Keratinocyte (primary cell): ENCODE measurements around the gene POLK. TPM values are rescaled to one million over a fixed set of nuclear protein-coding genes. Genes with fewer than 3 reads are reported as not detected.

ENCODE experiments used
- DNase-seq: peaks from one replicate; pipeline ENCODE4 v3.0.0-alpha.2; 2011; ENCODE audit warnings: low read depth, missing footprints, low spot score
- FAIRE-seq: peaks from 2 replicates; lab custom pipeline; 2011; peaks lifted over from hg19 to GRCh38; lab: Jason Lieb, UNC
- H2AFZ ChIP-seq: 2 replicates; pipeline ENCODE4 v1.6.0; 2012; ENCODE audit warnings: low read length, control low read depth, inconsistent platforms; ENCODE audit not compliant: control insufficient read depth
- H3K27ac ChIP-seq: 2 replicates; pipeline ENCODE4 v1.5.1; 2011; ENCODE audit warnings: low read length; ENCODE audit not compliant: control insufficient read depth, insufficient read depth
- H3K27me3 ChIP-seq: 3 replicates; pipeline ENCODE4 v1.6.0; 2011; ENCODE audit warnings: low read length; ENCODE audit not compliant: control insufficient read depth, insufficient read depth; ENCODE audit errors: extremely low read depth
- H3K36me3 ChIP-seq, 2 experiments: 2 replicates in 1 of 2; 3 replicates in 1 of 2; pipeline ENCODE4 v1.5.1; 2011; ENCODE audit warnings: low read length in 2 of 2, mild to moderate bottlenecking in 1 of 2; ENCODE audit not compliant: control insufficient read depth in 2 of 2, insufficient read depth in 2 of 2; ENCODE audit errors: extremely low read depth in 1 of 2
- H3K4me1 ChIP-seq: 3 replicates; pipeline ENCODE4 v1.5.1; 2011; ENCODE audit warnings: low read length; ENCODE audit not compliant: control insufficient read depth, insufficient read depth; ENCODE audit errors: extremely low read depth
- H3K4me2 ChIP-seq: 3 replicates; pipeline ENCODE4 v1.6.0; 2011; ENCODE audit warnings: low read depth, low read length; ENCODE audit not compliant: control insufficient read depth, insufficient read depth; ENCODE audit errors: extremely low read depth
- H3K4me3 ChIP-seq, 3 experiments: fragments of 200-600 bp in 1 of 3; sonication (generic) in 1 of 3; 2 replicates in 2 of 3; 3 replicates in 1 of 3; pipeline ENCODE4 v1.5.1; 2011 to 2016; ENCODE audit warnings: low read length in 3 of 3, mild to moderate bottlenecking in 3 of 3, control low read depth in 2 of 3, inconsistent platforms in 1 of 3, low read depth in 1 of 3, mixed read lengths in 1 of 3, mixed run types in 1 of 3, moderate library complexity in 1 of 3; ENCODE audit not compliant: control insufficient read depth in 2 of 3, insufficient read depth in 2 of 3; ENCODE audit errors: extremely low read depth in 1 of 3
- H3K79me2 ChIP-seq: 2 replicates; pipeline ENCODE4 v1.6.0; 2012; ENCODE audit warnings: low read length; ENCODE audit not compliant: control insufficient read depth, insufficient read depth
- H3K9ac ChIP-seq: 3 replicates; pipeline ENCODE4 v1.6.0; 2011; ENCODE audit warnings: low read length; ENCODE audit not compliant: control insufficient read depth, insufficient read depth; ENCODE audit errors: extremely low read depth
- H3K9me1 ChIP-seq: 3 replicates; pipeline ENCODE4 v1.6.0; 2011; ENCODE audit warnings: low read length; ENCODE audit not compliant: control insufficient read depth, insufficient read depth; ENCODE audit errors: extremely low read depth
- H3K9me3 ChIP-seq: 2 replicates; pipeline ENCODE4 v1.5.1; 2012; ENCODE audit warnings: low read depth, low read length; ENCODE audit not compliant: control insufficient read depth
- H4K20me1 ChIP-seq: 3 replicates; pipeline ENCODE4 v1.6.0; 2011; ENCODE audit warnings: low read length; ENCODE audit not compliant: control insufficient read depth, insufficient read depth; ENCODE audit errors: extremely low read depth
- EZH2 ChIP-seq: IDR thresholded peaks from one replicate; pipeline ENCODE4 v1.6.1; 2012; ENCODE audit warnings: inconsistent platforms, mild to moderate bottlenecking, low read length, moderate library complexity
- dilution Hi-C: fragments of 300-500 bp; cut with MboI; formaldehyde crosslinking; loops from one replicate; pipeline ENCODE4 v1.7.0; 2020; ENCODE audit warnings: low sequenced_read_pairs; ENCODE audit not compliant: extremely low pct_ligation_motif_present
- polyA minus RNA-seq, 3 experiments: library from RNA; depleted of rRNA, polyadenylated mRNA; stranded (reverse); fragments of >200 nt; gene quantifications; 1 replicate in 1 of 3; 2 replicates in 1 of 3; 3 replicates in 1 of 3; pipeline ENCODE4 v1.2.3, GENCODE V29; 2011
- polyA plus RNA-seq, 5 experiments: library from polyadenylated mRNA; depleted of rRNA in 3 of 5; stranded (reverse) in 3 of 5; stranded (forward) in 1 of 5; unstranded in 1 of 5; fragments of >200 nt; gene quantifications; 1 replicate in 1 of 5; 2 replicates in 3 of 5; 3 replicates in 1 of 5; pipeline versions ENCODE4 v1.2.1 to v1.2.3, GENCODE V29; 2011 to 2012; ENCODE audit warnings: missing spikeins in 2 of 5, low read depth in 1 of 5, low replicate concordance in 1 of 5
- TF ChIP-seq, protein P1 (sequence below), 3 experiments: IDR thresholded peaks in 1 of 3; conservative IDR thresholded peaks in 1 of 3; optimal IDR thresholded peaks in 1 of 3; 2 replicates in 2 of 3; 3 replicates in 1 of 3; pipeline versions ENCODE3 to v1.5.1; 2011; ENCODE audit warnings: low read length in 3 of 3, mild to moderate bottlenecking in 3 of 3, moderate library complexity in 2 of 3, control low read depth in 1 of 3, inconsistent platforms in 1 of 3; ENCODE audit not compliant: insufficient read depth in 2 of 3; ENCODE audit errors: extremely low read depth in 1 of 3

POLK gene
- polyA plus RNA-seq (12.1 to 25.8 TPM (median 18.7 TPM) in 3 replicates), polyA minus RNA-seq (12.9 to 54.3 TPM (median 30.0 TPM) in 3 replicates)
- polyA plus RNA-seq (2011; ENCODE audit: low read depth): 20.6 TPM
- 8.9 and 24.6 TPM in 2 replicates for polyA plus RNA-seq (2011; cell fraction: cytosol; rRNA removed)
- 38.4 and 47.6 TPM in 2 replicates for polyA plus RNA-seq (2011; cell fraction: nucleus; rRNA removed)
- 7.1 and 9.1 TPM in 2 replicates for polyA plus RNA-seq (2012; ENCODE audit: low replicate concordance)
- 7.5 TPM for polyA minus RNA-seq (2011; cell fraction: cytosol; rRNA and poly(A)+ RNA removed)
- 20.5 and 50.7 TPM in 2 replicates for polyA minus RNA-seq (2011; cell fraction: nucleus; rRNA and poly(A)+ RNA removed)

DNA sequence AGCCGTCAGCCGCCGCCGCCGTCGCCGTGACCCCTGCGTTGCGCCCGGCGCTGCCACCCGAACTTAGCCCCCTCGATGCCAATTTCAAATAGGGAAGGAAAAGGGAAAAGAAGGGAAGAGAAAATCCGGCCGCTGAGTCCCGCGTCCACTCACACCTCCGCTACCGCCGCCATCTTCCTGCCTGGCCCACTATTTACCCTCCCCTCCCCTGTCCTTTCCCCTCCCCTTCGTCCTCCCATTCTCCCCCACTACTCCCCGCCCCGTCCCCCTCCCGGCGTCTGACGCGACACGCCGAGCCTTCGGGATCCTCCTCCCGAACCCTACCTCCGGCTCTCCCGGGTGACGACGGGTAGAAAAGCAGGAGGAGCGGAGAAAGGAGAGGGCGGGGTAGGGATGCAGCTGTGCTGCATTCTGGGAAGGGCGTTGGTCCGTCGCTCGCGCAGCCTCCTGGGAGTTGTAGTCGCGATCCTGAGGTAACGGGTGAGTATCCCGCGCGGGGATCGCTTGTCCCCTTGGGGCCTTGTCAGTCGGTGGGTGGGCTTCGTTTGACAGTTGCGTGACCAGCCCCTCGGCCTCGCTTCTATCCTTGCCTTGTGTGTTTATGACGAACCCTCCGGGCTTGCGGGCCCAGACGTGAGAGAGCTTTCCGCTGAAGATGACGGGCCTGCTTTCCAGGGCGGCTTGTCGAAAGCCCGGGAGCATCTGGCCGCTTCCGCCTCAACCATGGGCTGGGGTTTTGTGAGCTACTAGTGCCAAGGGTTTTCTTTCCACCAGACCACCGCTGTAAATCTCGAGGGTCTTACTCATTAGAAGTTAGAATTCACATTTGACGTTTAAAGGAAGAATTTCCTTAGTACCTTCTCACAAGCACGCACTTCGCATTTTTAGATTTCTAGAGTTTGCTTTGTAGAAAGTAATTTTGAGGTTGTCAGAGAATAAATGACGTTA, at the start of gene POLK, which contains the start of gene CERT1:
TSS of gene POLK (plus strand) at position 457 of the 948 bp plus-strand sequence.
TSS of gene CERT1 (minus strand) at position 195 of the 948 bp plus-strand sequence. CDS start 422 bp downstream, outside the sequence.
- no peaks in the 10 kb centered on the region for H3K9me3 ChIP-seq
- TF ChIP-seq, protein P1, sequence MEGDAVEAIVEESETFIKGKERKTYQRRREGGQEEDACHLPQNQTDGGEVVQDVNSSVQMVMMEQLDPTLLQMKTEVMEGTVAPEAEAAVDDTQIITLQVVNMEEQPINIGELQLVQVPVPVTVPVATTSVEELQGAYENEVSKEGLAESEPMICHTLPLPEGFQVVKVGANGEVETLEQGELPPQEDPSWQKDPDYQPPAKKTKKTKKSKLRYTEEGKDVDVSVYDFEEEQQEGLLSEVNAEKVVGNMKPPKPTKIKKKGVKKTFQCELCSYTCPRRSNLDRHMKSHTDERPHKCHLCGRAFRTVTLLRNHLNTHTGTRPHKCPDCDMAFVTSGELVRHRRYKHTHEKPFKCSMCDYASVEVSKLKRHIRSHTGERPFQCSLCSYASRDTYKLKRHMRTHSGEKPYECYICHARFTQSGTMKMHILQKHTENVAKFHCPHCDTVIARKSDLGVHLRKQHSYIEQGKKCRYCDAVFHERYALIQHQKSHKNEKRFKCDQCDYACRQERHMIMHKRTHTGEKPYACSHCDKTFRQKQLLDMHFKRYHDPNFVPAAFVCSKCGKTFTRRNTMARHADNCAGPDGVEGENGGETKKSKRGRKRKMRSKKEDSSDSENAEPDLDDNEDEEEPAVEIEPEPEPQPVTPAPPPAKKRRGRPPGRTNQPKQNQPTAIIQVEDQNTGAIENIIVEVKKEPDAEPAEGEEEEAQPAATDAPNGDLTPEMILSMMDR (optimal IDR thresholded peaks at IDR 0.05 in 1 of 3, IDR thresholded peaks at IDR 0.05 in 1 of 3, conservative IDR thresholded peaks at IDR 0.05 in 1 of 3; ENCODE audit: extremely low read depth in 1 of 3, insufficient read depth in 2 of 3, low read length in 3 of 3): no peak
- TF ChIP-seq EZH2: no peak
- H3K4me2 ChIP-seq: peak within 1 kb of the TSS; percentile 94
- H3K9me1 ChIP-seq: no peaks in the 10 kb centered on the region
- no peaks in the 10 kb centered on the region for H3K27me3 ChIP-seq
- DNase-seq (peak; percentile 61), FAIRE-seq (peak; percentile 78)
- H3K4me3 ChIP-seq: peak within 1 kb of the TSS; percentile 96 to 98 (median 97)
- H2AFZ ChIP-seq: peak within 1 kb of the TSS; percentile 98
- no peaks in the 10 kb centered on the region for H4K20me1 ChIP-seq
- no peaks in the 10 kb centered on the region for H3K36me3 ChIP-seq
- peaks cover 20% of the 10 kb centered on the region for H3K4me1 ChIP-seq
- H3K79me2 ChIP-seq: peaks cover 93% of the 10 kb centered on the region
- H3K9ac ChIP-seq: peak within 1 kb of the TSS; percentile 90
- H3K27ac ChIP-seq: peak within 1 kb of the TSS; percentile 90
- dilution Hi-C loops: no loop called here

- Histone ChIP-seq H3K9ac (no peak overlapping the region), H3K4me2 (peak overlapping the region; percentile 17), H2AFZ (no peak overlapping the region), H3K27me3 (no peaks in the 10 kb centered on the region), H3K36me3 (no peaks in the 10 kb centered on the region), H3K4me3 (no peak overlapping the region), H3K79me2 (peaks cover 16% of the 10 kb centered on the region), H3K4me1 (peaks cover 9% of the 10 kb centered on the region), H3K9me3 (no peaks in the 10 kb centered on the region), H3K9me1 (no peaks in the 10 kb centered on the region), H4K20me1 (no peaks in the 10 kb centered on the region), H3K27ac (no peak overlapping the region)
- dilution Hi-C loops: no loop called here
- DNase-seq (no peak), FAIRE-seq (peak; percentile 87)
- no peak for TF ChIP-seq EZH2
- TF ChIP-seq, protein P1 (optimal IDR thresholded peaks at IDR 0.05 in 1 of 3, IDR thresholded peaks at IDR 0.05 in 1 of 3, conservative IDR thresholded peaks at IDR 0.05 in 1 of 3; ENCODE audit: extremely low read depth in 1 of 3, insufficient read depth in 2 of 3, low read length in 3 of 3): no peak
Measured at GRCh38 chr5:75463726-75464125, 48.0 kb upstream of the POLK start.
